ENCODE measurements around the gene TRAPPC3L.
A peak's percentile ranks its signal among the peaks of the same experiment; 100 is the strongest.

TRAPPC3L gene

GRCh38 chr6:116475141-116475540, 70.3 kb downstream of the TRAPPC3L start:
- Histone ChIP-seq H3K4me3 (ENCODE audit: low read depth in 1 of 2, low read length in 1 of 2) (peak overlapping the region; percentile 26 to 28), H3K36me3 (no peaks in the 10 kb centered on the region), H3K27ac (peak overlapping the region; percentile 92), H3K4me1 (ENCODE audit: control insufficient read depth in 1 of 2, insufficient read depth in 1 of 2, low read depth in 1 of 2, low read length in 1 of 2) (peaks cover 43 to 54% of the 10 kb centered on the region in 2 experiments), H3K9me3 (no peaks in the 10 kb centered on the region), H3K27me3 (no peaks in the 10 kb centered on the region)
- TF ChIP-seq CTCF (IDR thresholded peaks at IDR 0.05): no peak

- H3K27ac ChIP-seq: peak overlapping the region; percentile 2
- TF ChIP-seq CTCF (IDR thresholded peaks at IDR 0.05): no peak
- H3K36me3 ChIP-seq: no peaks in the 10 kb centered on the region
- H3K4me1 ChIP-seq (ENCODE audit: control insufficient read depth in 1 of 2, insufficient read depth in 1 of 2, low read depth in 1 of 2, low read length in 1 of 2): peaks cover 41 to 47% of the 10 kb centered on the region in 2 experiments
- no peak overlapping the region for H3K4me3 ChIP-seq (ENCODE audit: low read depth in 1 of 2, low read length in 1 of 2)
- H3K27me3 ChIP-seq: no peaks in the 10 kb centered on the region
- H3K9me3 ChIP-seq: no peaks in the 10 kb centered on the region
Observed at GRCh38 chr6:116472706-116473105, 72.8 kb downstream of the TRAPPC3L start.

DNA sequence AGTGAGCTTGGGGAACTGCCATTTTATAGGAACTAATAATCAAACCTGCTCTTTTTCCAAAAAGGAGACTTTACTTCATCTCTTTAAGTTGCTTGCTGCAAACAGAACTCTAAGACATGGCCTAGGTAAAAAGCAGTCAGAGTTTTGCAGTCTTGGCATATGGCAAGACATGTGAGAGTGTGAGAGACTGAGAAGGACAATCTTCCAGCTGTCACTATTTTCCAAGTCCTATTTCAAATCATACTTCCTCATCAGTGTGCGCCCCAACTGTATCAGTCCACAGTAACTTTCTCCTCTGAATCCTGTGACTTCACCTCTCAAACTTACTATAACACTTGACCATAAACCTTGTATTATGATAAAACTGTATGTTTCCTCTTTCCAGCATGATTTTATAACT, 74.0 kb downstream of the TRAPPC3L start:
- Histone ChIP-seq H3K27ac (peak overlapping the region; percentile 51), H3K36me3 (no peaks in the 10 kb centered on the region), H3K9me3 (no peaks in the 10 kb centered on the region), H3K27me3 (no peaks in the 10 kb centered on the region), H3K4me1 (ENCODE audit: control insufficient read depth in 1 of 2, insufficient read depth in 1 of 2, low read depth in 1 of 2, low read length in 1 of 2) (peaks cover 34 to 40% of the 10 kb centered on the region in 2 experiments), H3K4me3 (ENCODE audit: low read depth in 1 of 2, low read length in 1 of 2) (no peak overlapping the region)
- TF ChIP-seq CTCF (IDR thresholded peaks at IDR 0.05): no peak

- no peak for TF ChIP-seq CTCF (IDR thresholded peaks at IDR 0.05)
- H3K36me3 ChIP-seq: no peaks in the 10 kb centered on the region
- no peak overlapping the region for H3K27ac ChIP-seq
- no peaks in the 10 kb centered on the region for H3K9me3 ChIP-seq
- H3K4me1 ChIP-seq (ENCODE audit: control insufficient read depth in 1 of 2, insufficient read depth in 1 of 2, low read depth in 1 of 2, low read length in 1 of 2): peaks cover 32 to 37% of the 10 kb centered on the region in 2 experiments
- no peaks in the 10 kb centered on the region for H3K27me3 ChIP-seq
- H3K4me3 ChIP-seq (ENCODE audit: low read depth in 1 of 2, low read length in 1 of 2): no peak overlapping the region
Observed at GRCh38 chr6:116468293-116468692, 77.2 kb downstream of the TRAPPC3L start.

DNA sequence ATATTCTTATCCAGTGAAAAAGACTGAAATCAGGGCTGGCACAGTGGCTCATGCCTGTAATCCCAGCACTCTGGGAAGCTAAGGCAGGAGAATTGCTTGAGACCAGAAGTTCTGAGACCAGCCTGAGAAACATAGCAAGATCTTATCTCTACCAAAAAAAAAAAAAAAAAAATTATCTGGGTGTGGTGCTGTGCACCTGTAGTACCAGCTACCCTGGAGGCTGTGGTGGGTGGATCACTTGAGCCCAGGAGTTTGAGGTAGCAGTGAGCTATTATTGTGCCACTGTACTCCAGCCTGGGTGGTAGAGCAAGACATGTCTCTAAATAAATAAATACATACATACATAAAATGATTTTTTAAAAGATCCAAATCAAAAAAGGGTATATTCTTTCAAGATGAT, 78.0 kb downstream of the TRAPPC3L start:
- no peak overlapping the region for H3K4me3 ChIP-seq (ENCODE audit: low read depth in 1 of 2, low read length in 1 of 2)
- no peaks in the 10 kb centered on the region for H3K9me3 ChIP-seq
- no peaks in the 10 kb centered on the region for H3K36me3 ChIP-seq
- H3K4me1 ChIP-seq (ENCODE audit: control insufficient read depth in 1 of 2, insufficient read depth in 1 of 2, low read depth in 1 of 2, low read length in 1 of 2): peaks cover 40 to 45% of the 10 kb centered on the region in 2 experiments
- H3K27ac ChIP-seq: no peak overlapping the region
- TF ChIP-seq CTCF (IDR thresholded peaks at IDR 0.05): no peak
- no peaks in the 10 kb centered on the region for H3K27me3 ChIP-seq

DNA sequence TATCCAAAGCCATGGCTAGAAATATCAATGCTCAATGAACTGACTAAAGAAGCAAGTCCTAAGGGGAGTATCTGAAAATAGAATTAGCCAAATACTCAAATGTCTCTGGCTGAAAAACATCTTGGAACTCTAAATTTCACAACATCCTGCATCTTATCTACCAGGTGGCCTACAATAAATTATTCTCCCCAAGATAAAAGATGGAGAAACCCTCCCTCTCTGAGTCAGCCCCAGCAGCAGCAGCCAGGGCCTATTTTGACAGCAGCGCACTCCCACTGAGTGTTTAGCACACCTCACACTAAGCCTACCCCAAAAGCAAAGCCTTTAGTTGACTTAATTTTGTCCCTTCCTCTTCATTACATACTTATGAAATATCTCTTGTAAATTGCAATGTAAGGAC, 78.4 kb downstream of the TRAPPC3L start:
- no peak overlapping the region for H3K4me3 ChIP-seq (ENCODE audit: low read depth in 1 of 2, low read length in 1 of 2)
- no peaks in the 10 kb centered on the region for H3K36me3 ChIP-seq
- H3K9me3 ChIP-seq: no peaks in the 10 kb centered on the region
- H3K4me1 ChIP-seq (ENCODE audit: control insufficient read depth in 1 of 2, insufficient read depth in 1 of 2, low read depth in 1 of 2, low read length in 1 of 2): peaks cover 44 to 49% of the 10 kb centered on the region in 2 experiments
- peak overlapping the region; percentile 66 for H3K27ac ChIP-seq
- TF ChIP-seq CTCF (IDR thresholded peaks at IDR 0.05): no peak
- no peaks in the 10 kb centered on the region for H3K27me3 ChIP-seq
